Amniotic stem cell (primary cell): ENCODE results near the gene CCDC74A.
"Not testable (repeated sequence)": the region's sequence is repeated elsewhere in the genome, so short reads cannot be mapped to it uniquely, and the experiment has no call there.

Experiments
- DNase-seq: peaks from one replicate; lab custom pipeline; 2025; lab: John Stamatoyannopoulos, UW

Gene CCDC74A

GRCh38 chr2:131503587-131503986 lies 24.1 kb upstream of the CCDC74A start:
- DNase-seq: not testable (repeated sequence)

GRCh38 chr2:131504082-131504750 lies 23.5 kb upstream of the CCDC74A start:
- not testable (repeated sequence) for DNase-seq

GRCh38 chr2:131509615-131510014 lies 18.1 kb upstream of the CCDC74A start:
- no peak for DNase-seq

GRCh38 chr2:131511291-131511968 lies 16.3 kb upstream of the CCDC74A start:
- not testable (repeated sequence) for DNase-seq

- DNase-seq: not testable (repeated sequence)
These were observed 15.5 kb upstream of the CCDC74A start for GRCh38 chr2:131511969-131512870.

GRCh38 chr2:131514408-131515166 lies 13.1 kb upstream of the CCDC74A start:
- not testable (repeated sequence) for DNase-seq

- not testable (repeated sequence) for DNase-seq
These were observed 12.5 kb upstream of the CCDC74A start for GRCh38 chr2:131515235-131515634.

- DNase-seq: no peak
These were observed 11.7 kb upstream of the CCDC74A start for GRCh38 chr2:131516011-131516410.

- not testable (repeated sequence) for DNase-seq
These were observed 11.1 kb upstream of the CCDC74A start for GRCh38 chr2:131516621-131517020.

- no peak for DNase-seq
These were observed 10.4 kb upstream of the CCDC74A start for GRCh38 chr2:131517106-131517831.

- DNase-seq: not testable (repeated sequence)
These were observed 9.8 kb upstream of the CCDC74A start for GRCh38 chr2:131517856-131518255.

- not testable (repeated sequence) for DNase-seq
These were observed 9.2 kb upstream of the CCDC74A start for GRCh38 chr2:131518531-131518930.

- DNase-seq: no peak
These were observed 8.2 kb upstream of the CCDC74A start for GRCh38 chr2:131519466-131519865.

- not testable (repeated sequence) for DNase-seq
These were observed 7.7 kb upstream of the CCDC74A start for GRCh38 chr2:131519871-131520470.

GRCh38 chr2:131520526-131520925 lies 7.2 kb upstream of the CCDC74A start:
- no peak for DNase-seq

- DNase-seq: not testable (repeated sequence)
These were observed 6.2 kb upstream of the CCDC74A start for GRCh38 chr2:131521524-131521923.

- no peak for DNase-seq
These were observed 5.5 kb upstream of the CCDC74A start for GRCh38 chr2:131521961-131522781.

GRCh38 chr2:131525256-131525655 lies 2.4 kb upstream of the CCDC74A start:
- DNase-seq: not testable (repeated sequence)

GRCh38 chr2:131528981-131529863 lies 1.5 kb downstream of the CCDC74A start:
- DNase-seq: not testable (repeated sequence)
